Neuronal stem cell (in vitro differentiated cells): ENCODE measurements around the gene ENTR1.

Experiments
- DNase-seq: peaks from one replicate; pipeline ENCODE4 v3.0.0-alpha.2; 2013; ENCODE audit warnings: low spot score
- H2AFZ ChIP-seq: one replicate; pipeline ENCODE4 v1.6.1; 2013; ENCODE audit warnings: mild to moderate bottlenecking, low read length, inconsistent platforms
- H2AK5ac ChIP-seq: 2 replicates; pipeline ENCODE4 v1.6.1; 2013; ENCODE audit warnings: low read depth, mild to moderate bottlenecking, inconsistent platforms, low read length, moderate library complexity, mixed read lengths
- H2BK120ac ChIP-seq: 2 replicates; pipeline ENCODE4 v1.6.1; 2013; ENCODE audit warnings: low read depth, mild to moderate bottlenecking, inconsistent platforms, low read length, moderate library complexity, mixed read lengths
- H2BK12ac ChIP-seq: one replicate; pipeline ENCODE4 v1.6.1; 2013; ENCODE audit warnings: low read length, inconsistent platforms
- H2BK15ac ChIP-seq: 2 replicates; pipeline ENCODE4 v1.6.1; 2013; ENCODE audit warnings: mild to moderate bottlenecking, low read length, inconsistent platforms, mixed read lengths
- H2BK5ac ChIP-seq: one replicate; pipeline ENCODE4 v1.6.1; 2013; ENCODE audit warnings: inconsistent platforms, mild to moderate bottlenecking, low read length, moderate library complexity
- H3K14ac ChIP-seq: one replicate; pipeline ENCODE4 v1.6.1; 2013; ENCODE audit warnings: low read length, inconsistent platforms
- H3K18ac ChIP-seq: 2 replicates; pipeline ENCODE4 v1.6.1; 2013; ENCODE audit warnings: low read length, inconsistent platforms
- H3K23ac ChIP-seq: 2 replicates; pipeline ENCODE4 v1.6.1; 2013; ENCODE audit warnings: low read depth, mild to moderate bottlenecking, mixed read lengths, low read length, inconsistent platforms; ENCODE audit not compliant: poor library complexity
- H3K27ac ChIP-seq: replicated peaks from 3 replicates; pipeline ENCODE4 v1.5.1; 2013; ENCODE audit warnings: low read length, inconsistent platforms
- H3K27me3 ChIP-seq, 3 experiments: 2 replicates each; pipeline ENCODE4 v1.6.1; 2013; ENCODE audit warnings: low read length in 3 of 3, mild to moderate bottlenecking in 2 of 3, inconsistent platforms in 1 of 3, low read depth in 1 of 3, mixed read lengths in 1 of 3, moderate library complexity in 1 of 3; ENCODE audit not compliant: control insufficient read depth in 3 of 3, insufficient read depth in 3 of 3
- H3K36me3 ChIP-seq, 2 donors: replicated peaks in 1 of 2; 2 replicates each; pipeline ENCODE4 v1.6.1; 2013; ENCODE audit warnings: low read length in 2 of 2; ENCODE audit not compliant: control insufficient read depth in 2 of 2, insufficient read depth in 2 of 2
- H3K4ac ChIP-seq: 2 replicates; pipeline ENCODE4 v1.6.1; 2013; ENCODE audit warnings: inconsistent platforms, mild to moderate bottlenecking, low read length, moderate library complexity
- H3K4me1 ChIP-seq, 2 donors: 1 replicate in 1 of 2; 2 replicates in 1 of 2; pipeline ENCODE4 v1.6.1; 2013; ENCODE audit warnings: low read length in 2 of 2, low read depth in 1 of 2; ENCODE audit not compliant: control insufficient read depth in 2 of 2, insufficient read depth in 1 of 2
- H3K4me2 ChIP-seq: one replicate; pipeline ENCODE4 v1.6.1; 2013; ENCODE audit warnings: mild to moderate bottlenecking, low read length, inconsistent platforms; ENCODE audit not compliant: insufficient read depth, poor library complexity, severe bottlenecking
- H3K4me3 ChIP-seq, 2 donors: 2 replicates each; pipeline ENCODE4 v1.5.1; 2013; ENCODE audit warnings: low read length in 2 of 2, mild to moderate bottlenecking in 2 of 2, inconsistent platforms in 1 of 2, moderate library complexity in 1 of 2
- H3K79me1 ChIP-seq: one replicate; pipeline ENCODE4 v1.6.1; 2013; ENCODE audit warnings: low read depth, mild to moderate bottlenecking, inconsistent platforms, low read length, moderate library complexity
- H3K9ac ChIP-seq: one replicate; pipeline ENCODE4 v1.6.1; 2013; ENCODE audit warnings: mild to moderate bottlenecking, low read depth, low read length, inconsistent platforms; ENCODE audit not compliant: poor library complexity
- H3K9me3 ChIP-seq, 2 donors: replicated peaks in 1 of 2; 2 replicates each; pipeline versions ENCODE3 to v1.6.1; 2013; ENCODE audit warnings: low read length in 2 of 2, mild to moderate bottlenecking in 2 of 2, inconsistent platforms in 1 of 2, low read depth in 1 of 2, mixed read lengths in 1 of 2, moderate library complexity in 1 of 2; ENCODE audit not compliant: control insufficient read depth in 2 of 2, insufficient read depth in 1 of 2
- H4K8ac ChIP-seq: one replicate; pipeline ENCODE4 v1.6.1; 2013; ENCODE audit warnings: low read depth, mild to moderate bottlenecking, inconsistent platforms, low read length, moderate library complexity
- H4K91ac ChIP-seq: one replicate; pipeline ENCODE4 v1.6.1; 2013; ENCODE audit warnings: low read length, low read depth, mild to moderate bottlenecking, inconsistent platforms; ENCODE audit not compliant: poor library complexity
- WGBS, 2 donors: extraction: QIAGEN DNeasy Blood & Tissue Kit; methylation state at CpG; one replicate each; pipeline ENCODE4 v1.1.7; 2013; ENCODE audit warnings: missing lambda C conversion rate in 2 of 2, mixed read lengths in 1 of 2; ENCODE audit not compliant: insufficient read length in 2 of 2, insufficient replicate concordance in 1 of 2; ENCODE audit errors: extremely low coverage in 2 of 2; 5-methylcytosine and 5-hydroxymethylcytosine counted together

ENTR1 gene

GRCh38 chr9:136451221-136451877, 40.9 kb upstream of the ENTR1 start:
- Histone ChIP-seq H3K9ac (no peak overlapping the region), H4K8ac (no peak overlapping the region), H3K9me3 (no peaks in the 10 kb centered on the region), H3K4me2 (no peak overlapping the region), H3K79me1 (peaks cover 2% of the 10 kb centered on the region), H2BK5ac (peak overlapping the region; percentile 7), H2AFZ (no peak overlapping the region), H3K18ac (no peak overlapping the region), H3K23ac (no peak overlapping the region), H3K4me1 (no peaks in the 10 kb centered on the region), H2BK120ac (no peak overlapping the region), H3K27me3 (no peaks in the 10 kb centered on the region), H2AK5ac (no peak overlapping the region), H3K4me3 (no peak overlapping the region), H3K27ac (no peak overlapping the region), H3K36me3 (peaks cover 64 to 90% of the 10 kb centered on the region in 2 donors), H3K14ac (no peak overlapping the region), H4K91ac (no peak overlapping the region), H2BK15ac (no peak overlapping the region), H2BK12ac (no peak overlapping the region), H3K4ac (no peak overlapping the region)
- WGBS, 2 donors = no CpG with 5 or more reads among the region's 26 CpGs
- DNase-seq = no peak

- no peak overlapping the region for H3K18ac ChIP-seq
- no peak overlapping the region for H3K14ac ChIP-seq
- no CpG with 5 or more reads among the region's 3 CpGs for WGBS, 2 donors
Measured at GRCh38 chr9:136448655-136449054, 38.2 kb upstream of the ENTR1 start.

DNA sequence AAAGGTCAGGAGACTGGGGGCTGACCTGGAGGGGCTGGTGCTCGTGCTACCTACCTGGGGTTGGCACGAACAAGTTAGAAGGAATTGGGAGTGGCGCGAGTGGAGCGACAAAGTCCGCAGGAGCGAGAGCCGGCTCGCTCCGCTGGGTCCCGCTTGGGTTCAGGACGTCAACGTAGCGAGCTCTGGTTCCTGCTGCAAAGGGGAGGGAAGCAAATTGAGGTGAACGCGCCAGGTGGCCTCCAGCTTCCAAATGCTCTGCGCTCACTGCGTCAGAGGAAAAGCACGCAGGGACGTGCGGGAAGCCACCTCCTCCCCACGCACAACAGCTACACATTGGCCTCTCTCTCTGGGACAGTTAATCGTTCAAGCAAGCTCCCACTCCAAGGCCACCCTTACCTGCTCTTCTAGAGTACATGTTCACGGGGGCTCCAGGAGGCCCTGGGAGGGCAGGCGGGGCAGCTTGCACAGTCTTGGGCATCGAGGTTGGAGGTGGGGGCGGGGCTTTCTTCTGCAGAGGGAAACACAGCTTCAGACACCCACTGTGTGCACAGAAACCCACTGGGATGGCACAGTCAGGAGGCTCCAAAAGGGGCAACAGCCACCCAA, 36.9 kb upstream of the ENTR1 start:
- DNase-seq = no peak

More at GRCh38 chr9:136448655-136449054, 38.2 kb upstream of the ENTR1 start:
- no peak overlapping the region for H4K91ac ChIP-seq
- no peaks in the 10 kb centered on the region for H3K9me3 ChIP-seq
- no peak for DNase-seq
- H3K27ac ChIP-seq = no peak overlapping the region
- H4K8ac ChIP-seq = peak overlapping the region; percentile 65
- H3K27me3 ChIP-seq = no peaks in the 10 kb centered on the region
- H3K4me1 ChIP-seq = no peaks in the 10 kb centered on the region
- H3K79me1 ChIP-seq = peaks cover 4% of the 10 kb centered on the region
- H3K4ac ChIP-seq = no peak overlapping the region
- H3K4me3 ChIP-seq = no peak overlapping the region
- no peak overlapping the region for H2BK5ac ChIP-seq
- H3K4me2 ChIP-seq = no peak overlapping the region
- H2BK12ac ChIP-seq = no peak overlapping the region
- H2AFZ ChIP-seq = no peak overlapping the region
- H2BK120ac ChIP-seq = no peak overlapping the region
- no peak overlapping the region for H3K9ac ChIP-seq
- no peak overlapping the region for H2BK15ac ChIP-seq
- peaks cover 55 to 90% of the 10 kb centered on the region in 2 donors for H3K36me3 ChIP-seq
- H2AK5ac ChIP-seq = no peak overlapping the region
- H3K23ac ChIP-seq = no peak overlapping the region

DNA sequence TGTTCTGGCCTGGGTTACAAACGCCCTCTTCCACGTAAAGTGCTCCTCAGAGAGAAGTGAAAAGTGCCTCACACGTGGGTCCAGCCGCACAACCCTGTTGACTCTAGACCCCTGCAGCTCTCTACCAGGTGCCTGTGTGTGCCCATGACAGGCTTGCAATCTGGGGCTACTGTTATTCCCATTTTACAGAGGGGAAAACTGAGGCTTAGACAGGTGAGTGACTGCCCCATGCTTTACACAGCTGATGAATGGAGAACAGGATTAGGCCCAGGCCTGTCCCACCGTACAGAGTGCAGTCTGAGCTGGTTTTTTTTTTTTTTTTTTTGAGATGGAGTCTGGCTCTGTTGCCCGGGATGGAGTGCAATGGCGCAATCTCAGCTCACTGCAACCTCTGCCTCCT, 35.4 kb upstream of the ENTR1 start:
- no peak for DNase-seq
- Histone ChIP-seq H2AFZ (no peak overlapping the region), H2BK12ac (no peak overlapping the region), H4K8ac (no peak overlapping the region), H3K4me3 (no peak overlapping the region), H3K36me3 (peaks cover 65 to 99% of the 10 kb centered on the region in 2 donors), H3K18ac (no peak overlapping the region), H3K27me3 (no peaks in the 10 kb centered on the region), H3K27ac (no peak overlapping the region), H4K91ac (no peak overlapping the region), H3K4me2 (no peak overlapping the region), H3K4ac (no peak overlapping the region), H3K4me1 (no peaks in the 10 kb centered on the region), H2BK120ac (no peak overlapping the region), H2BK15ac (no peak overlapping the region), H3K9me3 (no peaks in the 10 kb centered on the region), H3K79me1 (peaks cover 2% of the 10 kb centered on the region), H2AK5ac (no peak overlapping the region), H3K23ac (no peak overlapping the region), H3K14ac (no peak overlapping the region), H2BK5ac (no peak overlapping the region), H3K9ac (no peak overlapping the region)
- no CpG with 5 or more reads among the region's 7 CpGs for WGBS, 2 donors

More for the DNA sequence above, 36.9 kb upstream of the ENTR1 start:
- Histone ChIP-seq H2AFZ (no peak overlapping the region), H3K18ac (no peak overlapping the region), H4K8ac (peak overlapping the region; percentile 92), H3K27ac (no peak overlapping the region), H3K4ac (no peak overlapping the region), H2BK5ac (no peak overlapping the region), H3K4me1 (no peaks in the 10 kb centered on the region), H3K9me3 (no peaks in the 10 kb centered on the region), H2BK120ac (no peak overlapping the region), H3K4me2 (no peak overlapping the region), H3K14ac (no peak overlapping the region), H3K9ac (peak overlapping the region; percentile 81), H2AK5ac (no peak overlapping the region), H2BK15ac (no peak overlapping the region), H3K79me1 (peaks cover 4% of the 10 kb centered on the region), H4K91ac (no peak overlapping the region), H3K4me3 (no peak overlapping the region), H3K36me3 (peaks cover 60 to 96% of the 10 kb centered on the region in 2 donors), H2BK12ac (no peak overlapping the region), H3K23ac (no peak overlapping the region), H3K27me3 (no peaks in the 10 kb centered on the region)
- no CpG with 5 or more reads among the region's 27 CpGs for WGBS, 2 donors
